Measurements from ENCODE around the gene TBC1D22A. TPM values are rescaled to one million over a fixed set of nuclear protein-coding genes. Genes with fewer than 3 reads are reported as not detected.

Gene TBC1D22A
- total RNA-seq, 4 donors from 2014 or later: 31.2 to 111 (median 41.8) TPM

- no peak for DNase-seq
- Histone ChIP-seq H3K36me3 (no peaks in the 10 kb centered on the region), H3K4me1 (no peaks in the 10 kb centered on the region), H3K4me3 (no peak overlapping the region), H3K27ac (no peak overlapping the region), H3K9me3 (no peaks in the 10 kb centered on the region), H3K27me3 (no peaks in the 10 kb centered on the region)
- in situ Hi-C loops (cut with MboI; ENCODE audit: low pct_ligation_motif_present in 1 of 4, low pct_unique_long_range_greater_than_20kb in 1 of 4, low sequenced_read_pairs in 3 of 4): no loop called here
- WGBS, 2 donors (ENCODE audit: low coverage in 1 of 2): 95% methylated on average over 27 of the region's 27 CpGs; no CpG with 5 or more reads in 1 of the 2 donors
- TF ChIP-seq EP300 (IDR thresholded peaks at IDR 0.05; ENCODE audit: low read depth): no peak
- no peak for TF ChIP-seq POLR2AphosphoS5 (IDR thresholded peaks at IDR 0.05)
- no peak for TF ChIP-seq POLR2A (IDR thresholded peaks at IDR 0.05)
- TF ChIP-seq, protein P1, sequence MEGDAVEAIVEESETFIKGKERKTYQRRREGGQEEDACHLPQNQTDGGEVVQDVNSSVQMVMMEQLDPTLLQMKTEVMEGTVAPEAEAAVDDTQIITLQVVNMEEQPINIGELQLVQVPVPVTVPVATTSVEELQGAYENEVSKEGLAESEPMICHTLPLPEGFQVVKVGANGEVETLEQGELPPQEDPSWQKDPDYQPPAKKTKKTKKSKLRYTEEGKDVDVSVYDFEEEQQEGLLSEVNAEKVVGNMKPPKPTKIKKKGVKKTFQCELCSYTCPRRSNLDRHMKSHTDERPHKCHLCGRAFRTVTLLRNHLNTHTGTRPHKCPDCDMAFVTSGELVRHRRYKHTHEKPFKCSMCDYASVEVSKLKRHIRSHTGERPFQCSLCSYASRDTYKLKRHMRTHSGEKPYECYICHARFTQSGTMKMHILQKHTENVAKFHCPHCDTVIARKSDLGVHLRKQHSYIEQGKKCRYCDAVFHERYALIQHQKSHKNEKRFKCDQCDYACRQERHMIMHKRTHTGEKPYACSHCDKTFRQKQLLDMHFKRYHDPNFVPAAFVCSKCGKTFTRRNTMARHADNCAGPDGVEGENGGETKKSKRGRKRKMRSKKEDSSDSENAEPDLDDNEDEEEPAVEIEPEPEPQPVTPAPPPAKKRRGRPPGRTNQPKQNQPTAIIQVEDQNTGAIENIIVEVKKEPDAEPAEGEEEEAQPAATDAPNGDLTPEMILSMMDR (IDR thresholded peaks at IDR 0.05): no peak
- intact Hi-C loops (cut with DNase I; ENCODE audit: low total_unique reads): no loop called here
Measured at GRCh38 chr22:46968359-46968740, 205.9 kb downstream of the TBC1D22A start.

DNA sequence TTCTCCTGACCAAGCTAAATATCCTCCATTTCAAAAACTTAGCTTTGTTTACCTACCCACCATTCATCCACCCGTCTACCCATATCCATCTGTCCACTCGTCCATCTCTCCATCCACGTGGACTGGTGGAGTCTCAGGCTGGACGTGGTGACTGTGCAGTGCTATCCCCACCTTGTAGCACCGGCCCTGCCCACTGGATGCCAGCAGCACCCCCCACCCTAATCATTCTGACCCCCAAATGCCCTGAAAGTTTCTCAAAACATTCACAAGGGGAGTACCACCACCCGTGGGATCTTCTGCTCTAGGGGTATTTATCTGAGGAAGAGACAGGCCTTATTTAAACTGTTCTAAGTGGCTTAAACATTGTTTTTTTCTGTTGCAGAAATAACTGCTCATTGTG is 206.4 kb downstream of the TBC1D22A start:
- intact Hi-C loops (cut with DNase I; ENCODE audit: low total_unique reads) (no loop called here), in situ Hi-C loops (cut with MboI; ENCODE audit: low pct_ligation_motif_present in 1 of 4, low pct_unique_long_range_greater_than_20kb in 1 of 4, low sequenced_read_pairs in 3 of 4) (no loop called here)
- Histone ChIP-seq H3K4me1 (no peaks in the 10 kb centered on the region), H3K27ac (no peak overlapping the region), H3K27me3 (no peaks in the 10 kb centered on the region), H3K36me3 (no peaks in the 10 kb centered on the region), H3K4me3 (no peak overlapping the region), H3K9me3 (no peaks in the 10 kb centered on the region)
- TF ChIP-seq, protein P1 (IDR thresholded peaks at IDR 0.05): no peak
- TF ChIP-seq POLR2AphosphoS5 (IDR thresholded peaks at IDR 0.05) (no peak), POLR2A (IDR thresholded peaks at IDR 0.05) (no peak), EP300 (IDR thresholded peaks at IDR 0.05; ENCODE audit: low read depth) (no peak)
- no peak for DNase-seq
- WGBS, 2 donors (ENCODE audit: low coverage in 1 of 2): 95 to 100% methylated on average over 3 to 6 of the region's 6 CpGs

GRCh38 chr22:46969491-46969890 is 207.0 kb downstream of the TBC1D22A start:
- no peak for DNase-seq
- WGBS, 2 donors (ENCODE audit: low coverage in 1 of 2): 80 to 83% methylated on average over 3 to 4 of the region's 4 CpGs
- TF ChIP-seq POLR2AphosphoS5 (IDR thresholded peaks at IDR 0.05) (no peak), EP300 (IDR thresholded peaks at IDR 0.05; ENCODE audit: low read depth) (no peak), POLR2A (IDR thresholded peaks at IDR 0.05) (no peak)
- TF ChIP-seq, protein P1 (IDR thresholded peaks at IDR 0.05): no peak

DNA sequence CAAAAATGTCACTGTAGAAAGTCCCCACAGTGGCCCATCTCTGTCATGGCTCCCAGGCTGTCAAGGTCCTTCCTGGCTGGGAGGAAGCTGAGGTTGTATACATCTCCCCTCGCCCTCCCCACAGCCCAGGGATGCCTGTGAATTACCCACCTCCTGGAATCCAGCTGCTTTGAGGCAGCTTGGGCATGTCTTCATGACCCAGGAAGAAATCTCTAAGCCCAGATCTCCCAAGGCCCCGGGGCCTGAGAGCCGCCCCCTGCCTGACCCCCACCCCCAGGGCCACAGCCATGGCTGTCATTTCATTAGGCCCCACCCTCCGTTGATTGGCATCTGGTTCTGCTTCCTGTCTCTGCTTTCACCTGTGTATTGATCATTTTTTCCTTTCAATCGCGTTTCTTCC is 207.5 kb downstream of the TBC1D22A start:
- Histone ChIP-seq H3K27me3 (no peaks in the 10 kb centered on the region), H3K36me3 (no peaks in the 10 kb centered on the region), H3K4me1 (no peaks in the 10 kb centered on the region), H3K9me3 (no peaks in the 10 kb centered on the region), H3K4me3 (no peak overlapping the region), H3K27ac (no peak overlapping the region)
- in situ Hi-C loops (cut with MboI; ENCODE audit: low pct_ligation_motif_present in 1 of 4, low pct_unique_long_range_greater_than_20kb in 1 of 4, low sequenced_read_pairs in 3 of 4): no loop called here
- TF ChIP-seq, protein P1 (IDR thresholded peaks at IDR 0.05): no peak
- TF ChIP-seq EP300 (IDR thresholded peaks at IDR 0.05; ENCODE audit: low read depth): no peak
- TF ChIP-seq POLR2AphosphoS5 (IDR thresholded peaks at IDR 0.05): no peak
- TF ChIP-seq POLR2A (IDR thresholded peaks at IDR 0.05): no peak
- DNase-seq: no peak
- intact Hi-C loops (cut with DNase I; ENCODE audit: low total_unique reads): no loop called here
- 80% methylated on average over 5 of the region's 6 CpGs; no CpG with 5 or more reads in 1 of the 2 donors for whole genome bisulfite sequencing, 2 donors (ENCODE audit: low coverage in 1 of 2)

More at GRCh38 chr22:46969491-46969890, 207.0 kb downstream of the TBC1D22A start:
- Histone ChIP-seq H3K27ac (no peak overlapping the region), H3K4me3 (no peak overlapping the region), H3K36me3 (no peaks in the 10 kb centered on the region), H3K4me1 (no peaks in the 10 kb centered on the region), H3K9me3 (no peaks in the 10 kb centered on the region), H3K27me3 (no peaks in the 10 kb centered on the region)
- intact Hi-C loops (cut with DNase I; ENCODE audit: low total_unique reads) (no loop called here), in situ Hi-C loops (cut with MboI; ENCODE audit: low pct_ligation_motif_present in 1 of 4, low pct_unique_long_range_greater_than_20kb in 1 of 4, low sequenced_read_pairs in 3 of 4) (no loop called here)

Data from transverse colon (tissue), 4 donors.